NCI-H446 treated with DMSO at 0.1 percent for 48 hours (cell line): ENCODE data around the gene KANSL1.
"Not testable (repeated sequence)": the region's sequence is repeated elsewhere in the genome, so short reads cannot be mapped to it uniquely, and the experiment has no call there.

Source experiments
- DNase-seq: peaks from one replicate; lab custom pipeline; 2025; lab: John Stamatoyannopoulos, UW

Gene KANSL1, protein sequence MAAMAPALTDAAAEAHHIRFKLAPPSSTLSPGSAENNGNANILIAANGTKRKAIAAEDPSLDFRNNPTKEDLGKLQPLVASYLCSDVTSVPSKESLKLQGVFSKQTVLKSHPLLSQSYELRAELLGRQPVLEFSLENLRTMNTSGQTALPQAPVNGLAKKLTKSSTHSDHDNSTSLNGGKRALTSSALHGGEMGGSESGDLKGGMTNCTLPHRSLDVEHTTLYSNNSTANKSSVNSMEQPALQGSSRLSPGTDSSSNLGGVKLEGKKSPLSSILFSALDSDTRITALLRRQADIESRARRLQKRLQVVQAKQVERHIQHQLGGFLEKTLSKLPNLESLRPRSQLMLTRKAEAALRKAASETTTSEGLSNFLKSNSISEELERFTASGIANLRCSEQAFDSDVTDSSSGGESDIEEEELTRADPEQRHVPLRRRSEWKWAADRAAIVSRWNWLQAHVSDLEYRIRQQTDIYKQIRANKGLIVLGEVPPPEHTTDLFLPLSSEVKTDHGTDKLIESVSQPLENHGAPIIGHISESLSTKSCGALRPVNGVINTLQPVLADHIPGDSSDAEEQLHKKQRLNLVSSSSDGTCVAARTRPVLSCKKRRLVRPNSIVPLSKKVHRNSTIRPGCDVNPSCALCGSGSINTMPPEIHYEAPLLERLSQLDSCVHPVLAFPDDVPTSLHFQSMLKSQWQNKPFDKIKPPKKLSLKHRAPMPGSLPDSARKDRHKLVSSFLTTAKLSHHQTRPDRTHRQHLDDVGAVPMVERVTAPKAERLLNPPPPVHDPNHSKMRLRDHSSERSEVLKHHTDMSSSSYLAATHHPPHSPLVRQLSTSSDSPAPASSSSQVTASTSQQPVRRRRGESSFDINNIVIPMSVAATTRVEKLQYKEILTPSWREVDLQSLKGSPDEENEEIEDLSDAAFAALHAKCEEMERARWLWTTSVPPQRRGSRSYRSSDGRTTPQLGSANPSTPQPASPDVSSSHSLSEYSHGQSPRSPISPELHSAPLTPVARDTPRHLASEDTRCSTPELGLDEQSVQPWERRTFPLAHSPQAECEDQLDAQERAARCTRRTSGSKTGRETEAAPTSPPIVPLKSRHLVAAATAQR (N-terminal part only)

DNA sequence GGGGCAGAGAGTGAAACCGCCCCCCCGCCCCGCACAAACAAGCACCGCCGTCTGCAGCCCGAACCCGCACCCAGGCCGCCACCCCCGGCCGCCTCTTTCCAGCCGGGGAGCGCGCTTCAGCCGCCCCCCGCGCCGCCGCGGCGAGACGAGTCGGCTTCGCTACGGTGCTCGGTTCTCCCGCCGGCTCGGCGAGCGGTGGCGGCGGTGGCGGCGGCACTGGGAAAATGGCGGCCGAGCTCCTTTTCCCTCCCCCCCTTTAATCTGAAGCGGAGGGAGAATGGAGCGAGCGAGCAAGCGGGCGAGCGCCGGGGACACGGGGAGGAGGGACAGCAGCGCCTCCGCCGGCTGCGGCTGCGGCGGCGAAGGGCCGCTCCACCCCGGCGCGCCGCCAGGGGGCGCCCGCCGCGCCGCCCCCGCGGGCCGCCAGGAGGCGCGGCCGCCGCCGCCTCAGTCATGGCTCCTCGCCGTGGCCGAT lies at the start of gene KANSL1:
Gene KANSL1, minus strand, starts transcription at position 279 of the 475 bp plus-strand sequence. CDS start 21,286 bp downstream, outside the sequence.
- peak; percentile 87 for DNase-seq

DNA sequence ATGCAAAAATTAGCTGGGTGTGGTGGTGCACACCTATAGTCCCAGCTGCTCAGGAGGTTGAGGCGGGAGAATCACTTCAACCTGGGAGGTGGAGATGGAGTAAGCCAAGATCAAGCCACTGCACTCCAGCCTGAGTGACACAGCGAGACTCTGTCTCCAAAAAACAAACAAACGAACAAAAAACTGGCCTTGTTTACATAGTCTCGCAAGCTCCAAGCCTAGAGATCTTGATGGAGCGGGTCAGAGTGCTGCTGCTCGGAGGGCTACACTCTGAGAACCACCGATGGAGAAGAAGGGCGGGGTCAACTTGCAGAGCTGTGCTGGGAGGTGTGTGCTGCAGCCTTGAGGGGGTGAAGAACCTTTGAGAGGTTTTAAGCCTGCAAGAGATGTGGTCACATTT lies 38.1 kb upstream of the KANSL1 start:
- DNase-seq, result not testable (repeated sequence)

DNA sequence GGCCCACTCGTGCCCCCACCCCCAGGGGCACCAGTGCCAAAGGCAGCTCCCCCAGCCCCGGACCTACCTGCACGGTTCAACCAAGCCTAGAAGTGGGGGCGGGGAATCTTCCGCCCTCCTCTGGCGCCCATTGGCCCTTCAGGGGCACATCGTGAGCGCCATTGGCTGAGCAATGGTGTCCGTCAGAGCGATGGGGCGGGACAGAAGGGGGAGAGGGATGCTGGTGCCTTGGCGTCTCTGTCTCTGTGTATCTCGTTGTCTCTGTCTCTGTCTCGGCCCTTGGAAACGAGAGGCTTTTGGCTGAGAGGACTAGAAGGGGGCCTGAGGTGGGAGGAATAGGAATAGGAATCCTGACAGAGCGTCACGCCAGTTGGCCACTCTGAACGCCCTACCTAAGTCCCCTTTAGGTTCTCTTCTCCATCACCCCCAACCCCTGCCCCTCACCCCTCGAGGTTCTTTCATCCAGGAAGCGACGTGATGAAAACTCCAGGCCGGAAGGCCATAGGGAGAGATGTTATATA lies 32.1 kb upstream of the KANSL1 start:
- DNase-seq, result peak; percentile 77

DNA sequence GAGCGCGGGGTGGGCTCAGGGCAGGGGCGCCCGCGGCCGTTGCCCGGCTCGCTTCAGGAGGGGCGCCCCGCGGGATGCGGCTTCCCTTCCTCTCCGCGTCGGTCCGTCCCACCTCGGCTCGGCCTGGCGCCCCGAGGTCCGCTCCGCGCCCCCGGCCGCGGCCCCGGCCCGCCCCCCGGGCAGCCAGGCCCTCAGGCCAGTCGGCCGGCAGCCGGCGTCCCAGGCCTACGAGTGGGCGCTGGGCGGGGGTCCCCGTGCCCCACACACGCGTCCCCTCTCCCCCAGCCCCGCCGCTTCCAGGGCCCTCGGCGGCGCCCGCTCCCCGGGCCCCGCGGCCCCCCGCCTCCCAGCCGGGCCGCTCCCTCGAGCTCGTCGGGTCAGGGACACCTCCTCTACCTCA lies 31.6 kb upstream of the KANSL1 start:
- not testable (repeated sequence) for DNase-seq

DNA sequence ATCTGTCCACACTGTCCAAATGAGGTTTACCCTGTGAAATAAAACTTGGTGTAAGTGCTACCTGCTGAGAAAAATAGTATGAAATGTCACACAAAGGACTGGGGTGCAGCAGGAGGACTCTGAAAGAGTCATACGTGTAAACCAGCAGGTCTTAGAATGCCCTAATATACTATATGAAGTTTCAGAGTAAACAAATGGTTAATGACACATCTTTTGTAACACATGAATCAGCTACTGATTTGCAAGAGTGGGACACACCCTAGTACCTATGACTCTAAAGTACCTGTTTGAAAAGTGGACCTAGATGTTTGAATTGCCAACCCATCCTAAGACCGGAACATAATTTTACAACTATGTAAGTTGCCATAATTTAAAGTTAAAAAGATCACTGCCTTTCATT lies 29.8 kb upstream of the KANSL1 start:
- DNase-seq, result not testable (repeated sequence)

DNA sequence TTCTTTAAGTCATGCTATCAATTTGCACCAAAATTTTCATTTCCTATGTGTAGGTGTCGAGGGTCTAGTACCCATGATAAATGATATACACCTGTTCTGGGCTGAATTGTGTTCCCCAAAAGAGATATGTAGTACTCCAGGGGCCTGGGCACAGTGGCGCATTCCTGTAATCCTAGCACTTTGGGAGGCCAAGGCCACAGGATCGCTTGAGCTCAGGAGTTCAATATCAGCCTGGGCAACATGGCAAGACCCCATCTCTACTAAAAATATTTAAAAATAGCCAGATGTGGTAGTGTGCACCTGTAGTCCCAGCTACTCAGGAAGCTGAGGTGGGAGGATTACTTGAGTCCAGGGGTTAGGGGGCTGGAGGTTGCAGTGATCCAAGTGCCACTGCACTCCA lies 23.5 kb upstream of the KANSL1 start:
- no peak for DNase-seq

DNA sequence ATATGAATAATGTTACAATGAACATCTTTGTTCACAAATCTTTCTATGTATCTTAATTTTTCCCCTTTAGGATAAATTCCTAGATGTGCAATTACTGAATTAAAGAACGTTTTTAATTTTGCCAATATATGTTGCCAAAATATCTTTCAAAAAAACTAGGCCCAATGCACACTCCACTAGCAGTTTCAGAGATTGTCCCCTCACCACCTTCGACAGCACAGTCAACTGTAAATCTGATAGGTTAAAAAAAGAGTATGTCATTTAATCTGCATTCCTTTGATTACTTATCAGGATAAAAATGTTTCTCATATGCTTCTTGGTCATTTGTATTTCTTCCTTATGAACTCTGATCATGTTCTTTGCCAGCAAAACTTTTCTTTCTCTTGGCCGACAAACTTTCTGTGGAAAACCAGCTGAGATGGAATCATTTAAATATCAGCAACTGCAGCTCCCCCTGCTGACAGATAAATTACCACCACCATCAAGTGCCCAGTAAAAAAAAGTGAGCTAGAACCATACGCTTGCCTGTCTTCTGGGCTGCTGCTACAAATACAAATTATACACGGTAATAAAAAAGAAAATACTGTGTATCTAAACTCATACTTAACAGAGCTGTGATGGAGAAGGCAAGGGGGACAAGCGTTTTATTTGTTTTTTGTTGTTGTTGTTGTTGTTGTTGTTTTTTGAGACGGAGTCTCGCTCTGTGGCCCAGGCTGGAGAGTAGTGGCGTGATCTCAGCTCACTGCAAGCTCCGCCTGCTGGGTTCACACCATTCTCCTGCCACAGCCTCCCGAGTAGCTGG lies 19.6 kb upstream of the KANSL1 start:
- DNase-seq, result peak; percentile 41

DNA sequence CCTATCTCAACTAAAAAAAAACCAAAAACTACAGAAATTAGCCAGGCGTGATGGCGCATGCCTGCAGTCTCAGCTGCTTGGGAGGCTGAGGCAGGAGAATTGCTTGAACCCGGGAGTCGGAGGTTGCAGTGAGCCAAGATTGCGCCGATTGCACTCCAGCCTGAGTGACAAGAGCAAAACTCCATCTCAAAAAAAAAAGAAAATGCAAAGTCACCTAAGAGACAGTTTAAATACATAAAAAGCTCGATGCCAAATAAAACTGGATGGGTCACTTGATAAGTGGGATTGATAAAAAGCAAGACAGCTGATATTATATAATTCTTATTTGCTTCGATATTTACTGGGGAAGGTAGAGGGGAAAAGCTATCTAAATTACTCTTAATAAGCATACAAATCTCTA lies 15.8 kb upstream of the KANSL1 start:
- DNase-seq, result no peak

DNA sequence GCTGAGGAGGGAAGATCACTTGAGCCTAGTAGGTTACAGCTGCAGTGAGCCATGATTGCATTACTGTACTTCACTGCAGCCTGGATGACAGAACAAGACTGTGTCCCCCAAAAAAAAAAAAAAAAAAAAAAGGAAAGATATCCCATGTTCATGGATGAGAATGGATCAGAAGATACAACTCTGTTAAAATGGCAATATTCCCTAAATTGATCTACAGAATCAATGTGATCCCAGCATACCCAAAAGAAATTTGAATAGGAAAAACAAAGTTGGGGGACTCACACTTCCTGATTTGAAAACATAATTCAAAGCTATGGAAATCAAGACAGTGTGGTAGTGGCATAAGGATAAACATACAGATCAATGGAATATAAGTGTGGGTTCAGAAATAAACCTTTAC lies 12.7 kb upstream of the KANSL1 start:
- DNase-seq, result no peak

DNA sequence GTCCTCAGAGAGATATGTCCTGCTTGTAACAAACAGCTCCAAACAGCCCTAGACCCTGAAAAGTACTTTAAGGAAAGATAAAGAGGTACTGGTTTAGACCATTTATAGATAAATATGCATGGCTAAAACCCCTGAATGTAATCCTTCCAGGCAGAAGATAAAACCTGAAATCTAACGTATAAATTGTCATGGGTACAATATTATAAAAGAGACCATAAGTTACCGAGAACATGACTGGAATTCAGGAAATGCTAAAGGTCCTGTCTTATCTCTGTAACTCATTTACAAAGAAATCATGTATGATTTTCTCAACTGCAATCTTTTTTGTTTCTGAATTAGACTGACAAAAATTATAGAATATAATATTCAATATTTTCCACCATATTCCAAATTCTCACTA lies 9.2 kb upstream of the KANSL1 start:
- no peak for DNase-seq

DNA sequence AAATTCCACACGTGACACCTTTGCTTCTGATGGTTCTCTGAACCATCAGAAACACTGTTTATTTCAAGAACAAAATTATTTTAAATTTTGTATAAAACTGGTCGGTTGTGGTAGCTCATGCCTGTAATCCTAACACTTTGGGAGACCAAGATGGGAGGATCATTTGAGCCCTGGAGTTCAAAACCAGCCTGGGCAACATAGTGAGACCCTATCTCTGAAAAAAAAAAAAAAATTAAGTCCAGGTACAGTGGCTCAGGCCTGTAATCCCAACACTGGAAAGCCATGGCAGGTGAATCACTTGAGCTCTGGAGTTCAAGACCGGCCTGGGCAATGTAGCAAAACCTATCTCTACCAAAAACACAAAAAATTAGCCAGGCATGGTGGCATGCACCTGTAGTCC lies 8.3 kb upstream of the KANSL1 start:
- DNase-seq, result no peak

DNA sequence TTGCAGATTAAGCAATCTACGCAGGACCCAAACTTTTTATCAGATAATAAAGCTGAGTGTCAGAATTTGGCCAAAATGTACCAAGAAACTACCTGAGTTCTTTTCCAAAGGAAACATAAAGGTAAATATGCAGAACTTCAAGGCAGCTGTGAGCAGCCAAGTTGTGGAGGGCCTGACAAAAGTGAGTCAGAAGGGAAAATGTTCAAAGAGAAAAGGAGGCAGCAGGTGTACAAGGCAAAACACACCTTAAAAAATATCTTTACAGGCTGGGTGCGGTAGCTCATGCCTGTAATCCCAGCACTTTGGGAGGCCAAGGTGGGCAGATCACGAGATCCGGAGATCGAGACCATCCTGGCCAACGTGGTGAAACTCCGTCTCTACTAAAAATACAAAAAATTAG lies 7.0 kb upstream of the KANSL1 start:
- DNase-seq, result no peak

DNA sequence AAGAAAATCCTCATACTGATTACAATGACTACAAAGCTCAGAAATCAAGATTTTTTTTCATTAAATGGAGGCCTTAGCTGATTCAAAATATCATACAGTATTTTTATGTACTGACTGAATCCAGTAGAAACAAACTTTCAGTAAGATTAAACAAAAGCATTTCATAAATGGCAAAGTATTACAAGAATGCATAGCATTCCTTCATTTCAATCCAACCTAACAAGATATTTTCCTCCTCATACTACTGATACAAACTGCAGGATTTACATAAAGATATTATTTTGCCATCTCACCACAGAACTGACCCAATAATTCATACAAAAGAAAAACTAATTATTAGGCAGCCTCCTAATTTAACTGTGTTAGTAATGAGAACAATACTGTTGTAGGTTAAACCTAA lies 6.2 kb upstream of the KANSL1 start:
- DNase-seq, result no peak

DNA sequence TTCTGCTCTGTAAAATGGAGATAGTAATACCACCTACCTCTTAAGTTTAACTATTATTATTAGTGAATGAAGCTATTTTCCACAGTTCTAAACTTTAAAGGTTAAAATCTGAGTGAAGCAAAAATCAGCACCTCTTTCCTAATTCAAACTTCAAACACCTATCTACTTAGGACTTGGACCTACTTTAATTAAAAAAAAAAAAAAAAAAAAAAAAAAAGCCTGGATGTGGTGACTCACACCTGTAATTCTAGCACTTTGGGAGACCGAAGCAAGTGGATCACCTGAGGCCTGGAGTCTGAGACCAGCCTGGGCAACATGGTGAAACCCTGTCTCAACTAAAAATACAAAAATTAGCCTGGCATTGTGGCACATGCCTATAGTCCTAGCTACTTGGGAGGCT lies 5.0 kb upstream of the KANSL1 start:
- no peak for DNase-seq

DNA sequence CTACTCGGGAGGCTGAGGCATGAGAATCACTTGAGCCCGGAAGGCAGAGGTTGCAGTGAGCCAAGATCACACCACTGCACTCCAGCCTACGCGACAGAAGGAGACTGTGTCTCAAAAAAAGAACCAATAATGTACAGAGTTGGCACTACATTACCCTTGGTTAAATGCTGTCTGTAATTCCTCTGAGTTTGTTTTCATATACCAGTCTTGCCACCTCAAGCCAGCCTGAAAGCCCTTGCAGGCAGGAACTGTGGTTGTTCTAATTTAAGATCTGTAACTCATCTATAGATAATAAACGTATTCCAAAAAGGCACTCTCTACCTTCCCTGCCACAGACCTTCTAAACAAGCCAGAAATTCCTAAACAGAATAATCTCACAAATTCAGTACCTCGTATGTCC lies 4.3 kb upstream of the KANSL1 start:
- DNase-seq, result no peak

DNA sequence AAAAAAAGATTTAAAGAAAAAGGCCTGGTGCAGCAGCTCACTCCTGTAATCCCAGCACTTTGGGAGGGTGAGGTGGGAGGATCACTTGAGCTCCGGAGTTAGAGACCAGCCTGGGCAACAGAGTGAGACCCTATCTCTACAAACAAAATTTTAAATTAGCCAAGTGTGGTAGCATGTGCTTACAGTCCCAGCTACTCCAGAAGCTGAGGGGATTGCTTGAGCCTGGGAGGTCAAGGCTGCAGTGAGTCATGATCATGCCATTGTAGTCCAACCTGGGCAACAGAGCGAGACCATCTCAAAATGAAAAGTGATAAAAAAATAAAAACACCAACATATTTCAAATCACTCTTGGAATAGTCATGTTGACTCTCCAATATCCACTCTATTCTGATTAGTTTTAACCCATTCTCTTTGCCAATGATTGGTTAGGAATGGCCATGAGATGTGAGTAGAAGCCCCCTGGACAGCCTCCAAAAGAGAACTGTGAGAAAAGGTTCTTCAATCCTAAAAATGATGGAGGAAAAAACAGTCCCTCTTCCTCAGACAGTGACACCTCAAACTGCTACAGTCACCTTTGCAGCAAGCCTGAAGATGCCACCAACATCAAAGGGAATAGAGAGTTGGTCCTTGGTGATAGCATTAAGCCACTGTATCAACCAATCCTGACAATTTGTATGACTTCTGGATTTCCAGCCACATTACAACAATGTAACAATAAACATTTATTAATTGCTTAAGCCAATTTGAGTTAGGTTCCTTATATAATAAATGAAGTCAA lies 2.9 kb upstream of the KANSL1 start:
- no peak for DNase-seq

DNA sequence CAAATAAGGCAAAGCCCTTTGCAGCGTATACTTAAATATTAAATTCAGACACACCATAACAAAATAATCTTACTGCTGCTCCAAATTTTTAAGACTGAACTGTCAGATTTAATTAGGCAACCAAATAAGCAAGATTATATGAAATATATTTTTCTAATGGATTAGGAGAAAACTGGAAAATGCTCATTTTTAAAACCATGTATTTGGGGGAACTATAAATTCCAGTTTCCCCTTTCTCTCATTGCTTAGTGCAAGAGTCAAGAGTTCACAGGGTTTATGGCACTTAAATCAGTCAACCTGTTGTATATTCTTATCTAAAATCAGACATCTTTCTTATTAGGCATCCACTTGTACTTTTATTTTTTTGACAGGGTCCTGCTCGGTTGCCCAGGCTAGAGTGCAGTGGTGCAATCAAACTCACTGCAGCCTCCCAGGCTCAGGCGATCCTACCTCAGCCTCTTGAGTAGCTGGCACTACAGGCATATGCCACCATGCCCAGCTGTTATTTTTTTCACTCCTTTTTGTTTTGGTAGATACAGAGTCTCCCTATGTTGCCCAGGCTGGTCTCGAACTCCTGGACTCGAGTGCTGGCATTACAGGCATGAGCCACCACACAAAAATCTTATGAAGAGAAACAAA lies 2.1 kb upstream of the KANSL1 start:
- no peak for DNase-seq

DNA sequence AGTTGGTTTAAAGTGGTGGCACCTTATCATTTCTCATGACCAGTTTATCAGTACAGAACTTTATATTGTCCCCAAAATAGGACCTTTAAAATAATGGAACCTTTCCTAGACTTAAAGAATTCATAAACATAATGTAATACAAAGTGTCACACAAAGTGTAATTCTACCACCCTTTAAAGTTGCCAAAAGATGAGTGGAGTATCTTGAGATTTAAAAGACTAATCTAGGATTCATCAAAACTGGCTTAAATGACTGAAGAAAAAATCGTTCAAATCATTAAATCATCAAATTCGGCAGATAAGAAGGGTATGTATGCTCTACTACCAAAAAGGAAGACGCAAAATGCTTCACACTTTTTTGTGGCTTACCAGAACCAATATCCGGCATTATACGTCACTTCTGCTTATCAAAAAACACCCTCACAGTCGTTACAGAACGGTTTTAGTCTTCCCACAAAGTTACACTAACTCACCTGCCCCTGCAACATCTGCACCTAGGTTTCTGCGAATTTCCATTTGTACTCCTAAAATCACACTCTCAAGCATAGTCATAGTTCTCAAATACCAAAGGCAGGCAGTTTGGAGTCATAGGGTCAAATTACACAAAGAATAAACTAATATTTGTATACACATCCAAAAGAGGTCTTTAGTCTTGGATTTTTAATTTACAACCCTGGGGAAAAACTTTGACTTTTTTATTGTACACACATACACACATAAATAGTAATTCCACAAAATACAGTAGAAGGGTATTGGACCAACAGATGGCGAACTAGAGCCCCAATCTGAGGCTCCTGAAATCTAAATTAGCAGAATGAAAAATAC lies 1.4 kb upstream of the KANSL1 start:
- peak; percentile 19 for DNase-seq
